GM08714 (cell line): ENCODE data around the gene TNFRSF13B.
"Not testable (repeated sequence)": the region's sequence is repeated elsewhere in the genome, so short reads cannot be mapped to it uniquely, and the experiment has no call there.

Experiments
- H3K4me3 ChIP-seq: fragments of 200-500 bp; sonication (Bioruptor generic); 2 replicates; pipeline ENCODE4 v1.5.1; 2014; ENCODE audit warnings: mild to moderate bottlenecking, low read length, inconsistent platforms
- ZNF274 ChIP-seq: IDR thresholded peaks from 2 replicates; pipeline ENCODE4 v1.6.1; 2012; ENCODE audit warnings: mild to moderate bottlenecking, low read depth, low read length

The TNFRSF13B gene

GRCh38 chr17:16991349-16992009, 19.6 kb upstream of the TNFRSF13B start:
- H3K4me3 ChIP-seq = no peak overlapping the region
- TF ChIP-seq ZNF274 = no peak

- TF ChIP-seq ZNF274 = no peak
- H3K4me3 ChIP-seq = peak overlapping the region; percentile 1; the same call in 1 of the 2 replicates
Measured at GRCh38 chr17:16989953-16990860, 18.3 kb upstream of the TNFRSF13B start.

GRCh38 chr17:16989230-16989952, 17.5 kb upstream of the TNFRSF13B start:
- no peak for TF ChIP-seq ZNF274
- H3K4me3 ChIP-seq = peak overlapping the region; percentile 49; the same call in 1 of the 2 replicates

- peak overlapping the region; percentile 49; the same call in 1 of the 2 replicates for H3K4me3 ChIP-seq
- no peak for TF ChIP-seq ZNF274
Measured at GRCh38 chr17:16988749-16989229, 16.9 kb upstream of the TNFRSF13B start.

DNA sequence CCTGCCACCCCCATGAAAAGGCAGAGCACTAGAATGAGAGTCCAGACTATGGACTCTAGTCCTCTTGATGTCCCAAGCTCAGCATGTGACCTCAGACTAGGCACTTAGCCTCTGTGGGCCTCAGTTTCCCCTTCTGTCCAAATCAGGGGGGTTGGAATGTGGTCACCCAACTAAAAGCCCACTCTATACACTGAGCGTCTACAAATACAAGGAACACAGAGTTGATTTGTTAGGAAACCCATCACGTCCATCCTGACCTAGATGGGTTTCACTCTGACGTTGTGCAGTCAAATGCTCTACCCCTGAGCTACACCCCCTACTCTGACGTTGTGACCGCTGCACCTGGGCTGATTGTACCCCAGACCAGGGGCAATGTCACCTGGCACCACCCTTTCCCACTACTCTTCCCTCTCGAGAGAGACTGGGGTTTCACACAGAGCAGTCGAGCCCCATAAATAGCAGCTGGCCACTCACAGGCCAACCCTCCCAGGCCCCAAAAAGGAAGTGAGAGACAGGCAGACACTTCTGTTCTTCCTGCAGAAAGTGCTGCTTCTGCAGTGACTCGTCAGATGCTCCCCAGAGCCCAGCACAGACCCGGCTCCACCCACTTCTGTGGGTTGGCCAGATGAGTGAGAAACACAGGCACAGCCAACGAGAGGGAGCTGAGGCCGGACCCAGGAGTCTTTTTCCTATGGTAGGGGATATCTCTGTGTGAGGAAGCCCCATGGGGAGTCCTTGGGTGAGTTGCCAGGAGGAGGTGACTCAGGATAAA, 16.1 kb upstream of the TNFRSF13B start:
- no peak for TF ChIP-seq ZNF274
- peak overlapping the region; percentile 49; the same call in 1 of the 2 replicates for H3K4me3 ChIP-seq

- H3K4me3 ChIP-seq = no peak overlapping the region; the same call in 1 of the 2 replicates
- no peak for TF ChIP-seq ZNF274
Measured at GRCh38 chr17:16987066-16987829, 15.3 kb upstream of the TNFRSF13B start.

DNA sequence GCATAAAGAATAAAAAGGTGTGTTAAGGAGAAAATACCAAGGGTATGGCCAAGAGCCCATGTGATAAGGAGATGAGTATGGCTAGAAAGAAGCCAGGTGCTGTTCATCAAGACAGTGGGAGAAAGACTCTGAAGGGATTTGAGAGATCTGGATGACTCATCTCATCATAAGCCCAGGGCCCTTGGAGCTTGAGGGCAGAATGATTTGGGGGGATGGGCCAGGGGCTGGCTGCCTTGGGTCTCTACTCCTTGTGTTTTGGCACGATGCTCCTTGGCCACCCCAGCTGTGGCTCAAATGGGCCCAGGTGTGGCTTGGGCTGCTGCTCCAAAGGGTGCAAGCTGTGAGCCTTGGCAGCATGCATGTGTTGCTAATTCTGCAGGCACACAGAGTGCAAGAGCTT, 14.5 kb upstream of the TNFRSF13B start:
- TF ChIP-seq ZNF274 = no peak

GRCh38 chr17:16981928-16982327, 10.0 kb upstream of the TNFRSF13B start:
- H3K4me3 ChIP-seq = no peak overlapping the region
- TF ChIP-seq ZNF274 = no peak

More for the DNA sequence above, 14.5 kb upstream of the TNFRSF13B start:
- no peak overlapping the region for H3K4me3 ChIP-seq

DNA sequence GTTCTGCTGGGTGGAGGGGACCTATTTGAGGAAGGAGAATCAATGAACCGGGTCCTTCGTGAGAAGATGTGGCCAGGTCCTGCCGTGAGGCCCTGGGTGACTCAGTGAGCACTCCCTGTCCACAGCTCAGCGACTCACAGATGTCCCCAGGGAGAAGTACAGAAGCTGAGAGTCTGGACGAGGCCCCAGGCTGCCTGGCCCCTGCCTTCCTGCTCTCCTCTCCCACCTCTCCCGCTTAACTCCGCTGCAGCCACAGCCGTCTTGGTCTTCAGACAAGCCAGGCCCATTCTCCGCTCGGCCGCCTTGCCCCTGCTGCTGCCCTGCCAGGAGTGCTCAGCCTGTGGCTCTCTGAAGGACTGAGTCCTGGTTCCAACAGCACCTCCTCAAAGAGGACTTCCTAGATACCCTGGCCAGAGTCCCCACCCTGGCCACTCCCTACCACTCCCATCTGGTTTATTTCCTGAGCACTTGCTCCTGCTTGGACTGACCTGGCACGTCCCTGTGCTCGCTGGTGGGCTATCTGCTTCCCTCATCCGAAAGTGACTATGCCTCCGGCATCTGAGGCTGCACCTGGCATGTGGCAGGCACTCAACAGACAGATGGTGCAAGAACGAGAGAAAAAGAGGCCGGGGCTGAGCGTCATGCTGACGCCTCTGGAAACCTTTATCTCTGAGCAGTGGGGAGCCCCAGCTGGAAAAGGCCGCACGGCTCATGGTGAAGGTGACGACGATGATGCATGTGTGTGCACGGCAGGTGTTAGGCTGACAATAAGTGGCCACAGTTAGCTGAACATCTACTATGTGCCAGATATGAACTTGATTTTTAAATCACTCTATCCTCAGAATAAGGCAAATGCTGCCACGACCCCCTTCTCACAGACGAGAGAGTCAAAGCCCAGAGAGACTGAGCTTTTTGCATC, 9.2 kb upstream of the TNFRSF13B start:
- H3K4me3 ChIP-seq = peak overlapping the region; percentile 20; the same call in 1 of the 2 replicates
- no peak for TF ChIP-seq ZNF274

DNA sequence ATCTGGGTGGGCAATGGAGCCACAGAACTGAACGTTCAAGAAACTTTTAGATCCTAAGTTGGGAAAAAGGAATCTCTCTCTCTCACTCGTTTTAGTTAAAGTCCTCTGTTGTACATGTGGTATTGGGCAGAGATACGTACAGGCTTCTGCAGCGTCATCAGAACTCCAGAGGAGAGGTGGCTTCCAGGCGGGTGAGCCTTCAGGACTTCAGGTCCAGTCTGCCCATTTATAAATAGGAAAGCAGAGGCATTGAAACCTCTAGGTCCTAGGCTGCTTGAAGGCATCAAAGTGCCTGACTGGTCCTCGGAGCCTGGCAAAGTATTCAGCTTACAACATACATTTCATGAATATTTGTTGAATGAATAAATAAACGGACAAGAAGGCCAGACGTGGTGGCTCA, 8.1 kb upstream of the TNFRSF13B start:
- H3K4me3 ChIP-seq = peak overlapping the region; percentile 20; the same call in 1 of the 2 replicates
- TF ChIP-seq ZNF274 = no peak

DNA sequence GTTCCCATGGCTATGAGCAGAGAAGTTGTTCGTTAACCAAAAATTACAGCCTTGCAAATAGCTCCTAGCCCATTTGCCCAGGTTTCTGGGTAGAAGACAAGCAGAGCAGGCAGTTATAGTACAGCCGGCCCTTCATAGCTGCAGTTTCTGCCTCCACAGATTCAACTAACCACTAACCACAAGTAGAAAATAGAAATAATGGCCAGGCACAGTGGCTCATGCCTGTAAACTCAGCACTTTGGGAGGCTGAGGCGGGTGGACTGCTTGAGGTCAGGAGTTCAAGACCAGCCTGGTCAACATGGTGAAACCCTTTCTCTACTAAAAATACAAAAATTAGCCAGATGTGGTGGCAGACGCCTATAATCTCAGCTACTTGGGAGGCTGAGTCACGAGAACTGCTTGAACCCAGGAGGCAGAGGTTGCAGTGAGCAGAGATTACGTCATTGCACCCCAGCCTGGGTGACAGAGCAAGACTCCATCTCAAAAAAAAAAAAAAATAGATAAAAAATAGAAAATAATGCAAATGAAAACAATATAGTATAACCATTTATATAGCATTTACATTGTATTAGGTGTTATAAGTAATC, 7.4 kb upstream of the TNFRSF13B start:
- H3K4me3 ChIP-seq = not testable (repeated sequence)
